ENCODE data around the gene KSR1.

DNA sequence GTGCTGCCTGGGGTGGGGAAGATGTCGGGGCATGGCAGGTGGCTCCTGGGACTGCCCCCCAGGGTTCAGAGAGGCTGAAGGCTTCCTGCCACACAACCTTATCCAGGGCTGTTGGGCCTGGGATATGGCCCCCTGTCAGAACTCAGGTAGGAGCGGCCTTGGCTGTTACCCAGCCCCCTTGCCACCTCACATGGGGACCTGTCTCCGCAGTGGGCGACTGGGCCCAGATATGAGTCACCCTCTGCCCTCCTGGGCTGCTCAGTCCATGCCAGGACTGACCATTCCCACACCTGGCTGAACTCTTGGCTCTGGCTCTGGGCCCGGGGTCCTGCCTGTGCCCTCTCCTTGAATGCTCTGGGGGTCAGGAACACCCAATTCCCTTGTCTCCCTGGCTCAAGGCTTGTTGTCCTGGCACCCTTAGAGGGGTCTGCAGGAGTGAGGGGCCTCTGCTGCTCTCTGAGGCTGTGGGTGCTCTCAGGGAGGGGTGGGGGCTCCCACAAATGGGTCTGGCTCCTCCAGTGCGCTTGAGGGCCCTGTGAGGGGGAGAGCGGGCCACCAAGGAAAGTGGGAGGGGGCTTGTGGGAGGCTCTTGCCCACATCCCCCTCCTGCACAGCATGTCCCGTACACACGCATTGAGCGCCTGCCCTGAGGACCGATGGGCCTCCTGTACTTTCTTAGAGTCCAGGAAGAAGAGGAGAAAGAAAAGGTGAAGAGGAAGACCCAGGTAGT is 210.7 kb downstream of the KSR1 start:
- TF ChIP-seq TEAD4 (IDR thresholded peaks at IDR 0.05) (no peak), FOXM1 (IDR thresholded peaks at IDR 0.05; ENCODE audit: borderline replicate concordance, low read depth) (no peak), TAF1 (IDR thresholded peaks at IDR 0.05; ENCODE audit: low read depth) (no peak), EP300 (IDR thresholded peaks at IDR 0.05; ENCODE audit: borderline replicate concordance) (no peak), RAD21 (IDR thresholded peaks at IDR 0.05; ENCODE audit: low read depth) (no peak), NFIC (IDR thresholded peaks at IDR 0.05) (no peak), CEBPB (IDR thresholded peaks at IDR 0.05) (no peak), EGR1 (IDR thresholded peaks at IDR 0.05) (no peak)
- TF ChIP-seq, protein P1, sequence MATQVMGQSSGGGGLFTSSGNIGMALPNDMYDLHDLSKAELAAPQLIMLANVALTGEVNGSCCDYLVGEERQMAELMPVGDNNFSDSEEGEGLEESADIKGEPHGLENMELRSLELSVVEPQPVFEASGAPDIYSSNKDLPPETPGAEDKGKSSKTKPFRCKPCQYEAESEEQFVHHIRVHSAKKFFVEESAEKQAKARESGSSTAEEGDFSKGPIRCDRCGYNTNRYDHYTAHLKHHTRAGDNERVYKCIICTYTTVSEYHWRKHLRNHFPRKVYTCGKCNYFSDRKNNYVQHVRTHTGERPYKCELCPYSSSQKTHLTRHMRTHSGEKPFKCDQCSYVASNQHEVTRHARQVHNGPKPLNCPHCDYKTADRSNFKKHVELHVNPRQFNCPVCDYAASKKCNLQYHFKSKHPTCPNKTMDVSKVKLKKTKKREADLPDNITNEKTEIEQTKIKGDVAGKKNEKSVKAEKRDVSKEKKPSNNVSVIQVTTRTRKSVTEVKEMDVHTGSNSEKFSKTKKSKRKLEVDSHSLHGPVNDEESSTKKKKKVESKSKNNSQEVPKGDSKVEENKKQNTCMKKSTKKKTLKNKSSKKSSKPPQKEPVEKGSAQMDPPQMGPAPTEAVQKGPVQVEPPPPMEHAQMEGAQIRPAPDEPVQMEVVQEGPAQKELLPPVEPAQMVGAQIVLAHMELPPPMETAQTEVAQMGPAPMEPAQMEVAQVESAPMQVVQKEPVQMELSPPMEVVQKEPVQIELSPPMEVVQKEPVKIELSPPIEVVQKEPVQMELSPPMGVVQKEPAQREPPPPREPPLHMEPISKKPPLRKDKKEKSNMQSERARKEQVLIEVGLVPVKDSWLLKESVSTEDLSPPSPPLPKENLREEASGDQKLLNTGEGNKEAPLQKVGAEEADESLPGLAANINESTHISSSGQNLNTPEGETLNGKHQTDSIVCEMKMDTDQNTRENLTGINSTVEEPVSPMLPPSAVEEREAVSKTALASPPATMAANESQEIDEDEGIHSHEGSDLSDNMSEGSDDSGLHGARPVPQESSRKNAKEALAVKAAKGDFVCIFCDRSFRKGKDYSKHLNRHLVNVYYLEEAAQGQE (IDR thresholded peaks at IDR 0.05; ENCODE audit: low read depth), result no peak
